Measurements from ENCODE around the gene ZNF487. TPM values are rescaled to one million over a fixed set of nuclear protein-coding genes. Genes with fewer than 3 reads are reported as not detected.

ZNF487 gene
- total RNA-seq, 2 experiments from 2014 or later = 3.5 to 6.5 TPM

DNA sequence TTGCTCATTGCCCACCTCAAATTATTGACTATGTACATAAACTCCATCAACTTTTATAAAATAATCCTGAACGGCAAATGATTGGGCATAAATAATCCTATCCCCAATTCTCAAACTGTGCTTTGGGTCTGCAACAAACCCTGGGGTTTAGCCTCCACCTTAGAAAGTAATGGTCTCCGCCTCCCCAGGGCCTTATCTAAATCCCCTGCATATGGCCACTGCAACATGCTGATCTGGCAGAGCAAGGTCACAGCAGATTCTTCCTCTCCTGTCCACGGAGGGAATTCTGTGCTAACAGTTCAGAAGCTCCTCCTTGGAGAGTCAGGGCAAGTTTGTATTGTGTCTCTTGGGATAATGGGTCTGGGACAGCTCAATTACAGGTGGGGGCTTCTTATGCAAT lies 47.0 kb upstream of the ZNF487 start:
- TF ChIP-seq, protein P1, sequence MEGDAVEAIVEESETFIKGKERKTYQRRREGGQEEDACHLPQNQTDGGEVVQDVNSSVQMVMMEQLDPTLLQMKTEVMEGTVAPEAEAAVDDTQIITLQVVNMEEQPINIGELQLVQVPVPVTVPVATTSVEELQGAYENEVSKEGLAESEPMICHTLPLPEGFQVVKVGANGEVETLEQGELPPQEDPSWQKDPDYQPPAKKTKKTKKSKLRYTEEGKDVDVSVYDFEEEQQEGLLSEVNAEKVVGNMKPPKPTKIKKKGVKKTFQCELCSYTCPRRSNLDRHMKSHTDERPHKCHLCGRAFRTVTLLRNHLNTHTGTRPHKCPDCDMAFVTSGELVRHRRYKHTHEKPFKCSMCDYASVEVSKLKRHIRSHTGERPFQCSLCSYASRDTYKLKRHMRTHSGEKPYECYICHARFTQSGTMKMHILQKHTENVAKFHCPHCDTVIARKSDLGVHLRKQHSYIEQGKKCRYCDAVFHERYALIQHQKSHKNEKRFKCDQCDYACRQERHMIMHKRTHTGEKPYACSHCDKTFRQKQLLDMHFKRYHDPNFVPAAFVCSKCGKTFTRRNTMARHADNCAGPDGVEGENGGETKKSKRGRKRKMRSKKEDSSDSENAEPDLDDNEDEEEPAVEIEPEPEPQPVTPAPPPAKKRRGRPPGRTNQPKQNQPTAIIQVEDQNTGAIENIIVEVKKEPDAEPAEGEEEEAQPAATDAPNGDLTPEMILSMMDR (conservative IDR thresholded peaks at IDR 0.05; ENCODE audit: low read length) = no peak
- TF ChIP-seq EZH2phosphoT487 (IDR thresholded peaks at IDR 0.05; ENCODE audit: borderline replicate concordance, low read depth, low read length) = no peak
- no peaks in the 10 kb centered on the region for H3K9me3 ChIP-seq (ENCODE audit: low read length)
- peaks cover 100% of the 10 kb centered on the region for H3K36me3 ChIP-seq (ENCODE audit: insufficient read depth, low read length)
- no peak for DNase-seq (ENCODE audit: low spot score)
- no peak overlapping the region for H3K27ac ChIP-seq (ENCODE audit: low read depth, low read length, poor library complexity, severe bottlenecking)
- H3K79me2 ChIP-seq (ENCODE audit: insufficient read depth, low read depth, low read length) = peaks cover 86% of the 10 kb centered on the region
- no peak overlapping the region for H3K4me2 ChIP-seq (ENCODE audit: low read length)
- H3K4me3 ChIP-seq (ENCODE audit: low read depth, low read length, poor library complexity, severe bottlenecking) = no peak overlapping the region
- peaks cover 69% of the 10 kb centered on the region for H4K20me1 ChIP-seq (ENCODE audit: insufficient read depth, low read length)
- intact Hi-C loops (cut with micrococcal nuclease; ENCODE audit: unreplicated experiment) = no loop called here
- peaks cover 19% of the 10 kb centered on the region for H3K4me1 ChIP-seq (ENCODE audit: insufficient read depth, low read length, poor library complexity, severe bottlenecking)
- CTCF ChIA-PET (ENCODE audit: unreplicated experiment) = interaction anchor here (1.3 kb wide), 1 partner anchor 10 kb away, joined by 4 read pairs; no protein-coding TSS in a partner anchor
- H3K9me2 ChIP-seq (ENCODE audit: insufficient read depth, low read length) = no peaks in the 10 kb centered on the region
- no TSS peak for BruUV-seq (replicated peaks)
- no peak overlapping the region for H2AFZ ChIP-seq (ENCODE audit: low read length)
- POLR2A ChIA-PET = interaction anchor here (1.5 kb wide), 2 partner anchors 63 to 98 kb away, joined by 3 to 4 read pairs; no protein-coding TSS in a partner anchor

GRCh38 chr10:43390333-43390732 lies 46.6 kb upstream of the ZNF487 start:
- peaks cover 100% of the 10 kb centered on the region for H3K36me3 ChIP-seq (ENCODE audit: insufficient read depth, low read length)
- CTCF ChIA-PET (ENCODE audit: unreplicated experiment) = interaction anchor here (0.6 to 1.3 kb wide), 2 partner anchors 11 to 1832 kb away, joined by 3 to 4 read pairs; no protein-coding TSS in a partner anchor
- no peaks in the 10 kb centered on the region for H3K9me2 ChIP-seq (ENCODE audit: insufficient read depth, low read length)
- no peak overlapping the region for H3K27ac ChIP-seq (ENCODE audit: low read depth, low read length, poor library complexity, severe bottlenecking)
- DNase-seq (ENCODE audit: low spot score) = no peak
- no peak overlapping the region for H2AFZ ChIP-seq (ENCODE audit: low read length)
- intact Hi-C loops (cut with micrococcal nuclease; ENCODE audit: unreplicated experiment) = no loop called here
- no peaks in the 10 kb centered on the region for H3K9me3 ChIP-seq (ENCODE audit: low read length)
- H3K4me1 ChIP-seq (ENCODE audit: insufficient read depth, low read length, poor library complexity, severe bottlenecking) = peaks cover 23% of the 10 kb centered on the region
- peaks cover 69% of the 10 kb centered on the region for H4K20me1 ChIP-seq (ENCODE audit: insufficient read depth, low read length)
- H3K4me3 ChIP-seq (ENCODE audit: low read depth, low read length, poor library complexity, severe bottlenecking) = no peak overlapping the region
- POLR2A ChIA-PET = interaction anchor here (0.5 to 1.5 kb wide), 5 partner anchors 8 to 98 kb away, joined by 3 to 4 read pairs (median 4); no protein-coding TSS in a partner anchor
- no peak overlapping the region for H3K4me2 ChIP-seq (ENCODE audit: low read length)
- BruUV-seq (replicated peaks) = no TSS peak
- no peak for TF ChIP-seq EZH2phosphoT487 (IDR thresholded peaks at IDR 0.05; ENCODE audit: borderline replicate concordance, low read depth, low read length)
- TF ChIP-seq, protein P1 (conservative IDR thresholded peaks at IDR 0.05; ENCODE audit: low read length) = no peak
- H3K79me2 ChIP-seq (ENCODE audit: insufficient read depth, low read depth, low read length) = peaks cover 90% of the 10 kb centered on the region

- no peaks in the 10 kb centered on the region for H3K9me3 ChIP-seq (ENCODE audit: low read length)
- no TSS peak for BruUV-seq (replicated peaks)
- no peak for DNase-seq (ENCODE audit: low spot score)
- intact Hi-C loops (cut with micrococcal nuclease; ENCODE audit: unreplicated experiment) = no loop called here
- ChIA-PET CTCF (ENCODE audit: unreplicated experiment) (interaction anchor here (0.6 to 1.3 kb wide), 2 partner anchors 11 to 1831 kb away, joined by 3 to 4 read pairs; no protein-coding TSS in a partner anchor), POLR2A (interaction anchor here (0.5 to 1.5 kb wide), 4 partner anchors 8 to 62 kb away, joined by 3 to 4 read pairs (median 4); no protein-coding TSS in a partner anchor)
- no peak overlapping the region for H3K27ac ChIP-seq (ENCODE audit: low read depth, low read length, poor library complexity, severe bottlenecking)
- no peak overlapping the region for H3K4me3 ChIP-seq (ENCODE audit: low read depth, low read length, poor library complexity, severe bottlenecking)
- no peak overlapping the region for H2AFZ ChIP-seq (ENCODE audit: low read length)
- H3K4me1 ChIP-seq (ENCODE audit: insufficient read depth, low read length, poor library complexity, severe bottlenecking) = peaks cover 26% of the 10 kb centered on the region
- no peak for TF ChIP-seq EZH2phosphoT487 (IDR thresholded peaks at IDR 0.05; ENCODE audit: borderline replicate concordance, low read depth, low read length)
- TF ChIP-seq, protein P1 (conservative IDR thresholded peaks at IDR 0.05; ENCODE audit: low read length) = peak; percentile 68
- no peaks in the 10 kb centered on the region for H3K9me2 ChIP-seq (ENCODE audit: insufficient read depth, low read length)
- H3K4me2 ChIP-seq (ENCODE audit: low read length) = no peak overlapping the region
- H3K36me3 ChIP-seq (ENCODE audit: insufficient read depth, low read length) = peaks cover 100% of the 10 kb centered on the region
- H3K79me2 ChIP-seq (ENCODE audit: insufficient read depth, low read depth, low read length) = peaks cover 90% of the 10 kb centered on the region
- peaks cover 68% of the 10 kb centered on the region for H4K20me1 ChIP-seq (ENCODE audit: insufficient read depth, low read length)
Measured at GRCh38 chr10:43390759-43391158, 46.2 kb upstream of the ZNF487 start.
